ENCODE data around the gene XRRA1. TPM values are rescaled to one million over a fixed set of nuclear protein-coding genes. Genes with fewer than 3 reads are reported as not detected.
"Not testable (repeated sequence)": the region's sequence is repeated elsewhere in the genome, so short reads cannot be mapped to it uniquely, and the experiment has no call there.

Gene XRRA1
- total and polyA plus RNA-seq, 3 donors from 2014 or later, result 58.4 to 137 (median 74.0) TPM

DNA sequence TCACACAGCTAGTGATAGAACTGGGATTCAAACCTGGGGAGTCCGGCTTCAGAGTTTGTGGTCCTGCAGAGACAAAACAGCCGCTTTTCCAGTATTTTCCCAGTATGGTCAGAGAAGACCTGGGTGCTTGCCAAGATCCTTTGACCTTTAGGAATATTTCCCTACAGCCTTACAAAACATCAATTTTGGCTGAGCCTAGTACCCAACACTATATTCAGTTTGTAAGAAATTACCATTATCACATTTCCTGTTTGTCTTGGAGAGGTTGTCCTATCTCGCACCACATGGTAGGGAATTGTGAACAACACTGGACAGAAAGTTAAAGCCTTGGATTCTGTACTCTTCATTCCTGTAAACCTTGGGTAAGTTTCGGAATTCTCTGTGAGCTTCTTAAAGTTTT is 29.1 kb upstream of the XRRA1 start:
- Histone ChIP-seq H3K27me3 (no peaks in the 10 kb centered on the region), H3K36me3 (ENCODE audit: low read depth, missing control alignments) (no peaks in the 10 kb centered on the region), H3K4me1 (no peaks in the 10 kb centered on the region), H3K4me3 (no peak overlapping the region), H3K9me3 (no peaks in the 10 kb centered on the region), H3K27ac (no peak overlapping the region)
- DNase-seq, result no peak
- intact Hi-C loops (cut with DNase I; ENCODE audit: low total_unique reads), result no loop called here
- TF ChIP-seq, protein P1, sequence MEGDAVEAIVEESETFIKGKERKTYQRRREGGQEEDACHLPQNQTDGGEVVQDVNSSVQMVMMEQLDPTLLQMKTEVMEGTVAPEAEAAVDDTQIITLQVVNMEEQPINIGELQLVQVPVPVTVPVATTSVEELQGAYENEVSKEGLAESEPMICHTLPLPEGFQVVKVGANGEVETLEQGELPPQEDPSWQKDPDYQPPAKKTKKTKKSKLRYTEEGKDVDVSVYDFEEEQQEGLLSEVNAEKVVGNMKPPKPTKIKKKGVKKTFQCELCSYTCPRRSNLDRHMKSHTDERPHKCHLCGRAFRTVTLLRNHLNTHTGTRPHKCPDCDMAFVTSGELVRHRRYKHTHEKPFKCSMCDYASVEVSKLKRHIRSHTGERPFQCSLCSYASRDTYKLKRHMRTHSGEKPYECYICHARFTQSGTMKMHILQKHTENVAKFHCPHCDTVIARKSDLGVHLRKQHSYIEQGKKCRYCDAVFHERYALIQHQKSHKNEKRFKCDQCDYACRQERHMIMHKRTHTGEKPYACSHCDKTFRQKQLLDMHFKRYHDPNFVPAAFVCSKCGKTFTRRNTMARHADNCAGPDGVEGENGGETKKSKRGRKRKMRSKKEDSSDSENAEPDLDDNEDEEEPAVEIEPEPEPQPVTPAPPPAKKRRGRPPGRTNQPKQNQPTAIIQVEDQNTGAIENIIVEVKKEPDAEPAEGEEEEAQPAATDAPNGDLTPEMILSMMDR (IDR thresholded peaks at IDR 0.05), result no peak
- TF ChIP-seq POLR2A (IDR thresholded peaks at IDR 0.05), result no peak
- 87 to 93% methylated on average over 4 of the region's 4 CpGs for WGBS, 2 donors

DNA sequence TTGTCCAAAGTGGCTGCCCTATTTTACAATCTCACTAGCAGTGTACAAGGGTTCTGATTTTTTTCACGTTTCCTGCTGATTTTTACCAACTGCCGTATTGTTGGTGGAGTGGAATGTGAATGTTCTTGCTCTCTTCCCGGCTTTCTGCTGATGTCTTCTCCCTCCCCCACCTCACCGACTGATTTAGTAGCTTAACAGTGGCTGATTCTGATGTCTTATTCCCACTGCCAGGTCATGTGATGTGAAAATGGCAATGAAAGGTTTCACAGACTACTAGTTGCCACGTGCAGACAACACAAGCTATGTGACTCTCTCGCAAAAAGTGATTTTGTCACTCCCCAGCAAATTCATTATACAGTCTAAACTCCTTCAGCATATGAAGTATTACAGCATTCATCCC is 22.5 kb upstream of the XRRA1 start:
- intact Hi-C loops (cut with DNase I; ENCODE audit: low total_unique reads), result no loop called here
- 63 to 72% methylated on average over 6 of the region's 6 CpGs for WGBS, 2 donors
- Histone ChIP-seq H3K4me3 (no peak overlapping the region), H3K4me1 (no peaks in the 10 kb centered on the region), H3K36me3 (ENCODE audit: low read depth, missing control alignments) (no peaks in the 10 kb centered on the region), H3K27ac (no peak overlapping the region), H3K9me3 (no peaks in the 10 kb centered on the region), H3K27me3 (no peaks in the 10 kb centered on the region)
- DNase-seq, result no peak
- TF ChIP-seq, protein P1 (IDR thresholded peaks at IDR 0.05), result no peak
- TF ChIP-seq POLR2A (IDR thresholded peaks at IDR 0.05), result no peak

DNA sequence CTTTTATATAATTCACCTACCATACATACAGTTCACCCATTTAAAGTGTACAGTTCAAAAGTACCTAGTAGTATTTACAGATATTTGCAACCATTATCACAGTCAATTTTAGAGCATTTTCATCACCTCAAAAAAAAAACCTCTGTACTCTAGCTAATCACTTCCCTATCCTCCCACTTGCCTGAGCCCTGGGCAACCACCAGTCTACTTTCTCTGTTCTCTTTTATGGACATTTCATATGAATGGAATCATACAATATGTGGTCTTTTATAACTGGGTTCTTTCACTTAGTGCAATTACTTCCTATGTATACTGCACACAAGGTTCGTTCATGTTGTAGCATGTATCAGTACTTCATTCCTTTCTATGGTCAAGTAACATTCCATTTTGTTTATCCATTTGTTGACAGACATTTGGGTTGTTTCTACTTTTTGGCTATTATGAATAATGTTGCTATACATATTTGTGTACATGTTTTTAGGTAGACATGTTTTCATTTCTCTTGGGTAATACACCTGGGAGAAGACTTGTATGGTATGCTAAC is 22.0 kb upstream of the XRRA1 start:
- intact Hi-C loops (cut with DNase I; ENCODE audit: low total_unique reads), result no loop called here
- Histone ChIP-seq H3K36me3 (ENCODE audit: low read depth, missing control alignments) (no peaks in the 10 kb centered on the region), H3K27ac (no peak overlapping the region), H3K4me1 (no peaks in the 10 kb centered on the region), H3K9me3 (no peaks in the 10 kb centered on the region), H3K27me3 (no peaks in the 10 kb centered on the region), H3K4me3 (no peak overlapping the region)
- TF ChIP-seq, protein P1 (IDR thresholded peaks at IDR 0.05), result no peak
- no peak for TF ChIP-seq POLR2A (IDR thresholded peaks at IDR 0.05)
- WGBS, 2 donors, result 81 to 88% methylated on average over 1 of the region's 1 CpG
- DNase-seq, result no peak

DNA sequence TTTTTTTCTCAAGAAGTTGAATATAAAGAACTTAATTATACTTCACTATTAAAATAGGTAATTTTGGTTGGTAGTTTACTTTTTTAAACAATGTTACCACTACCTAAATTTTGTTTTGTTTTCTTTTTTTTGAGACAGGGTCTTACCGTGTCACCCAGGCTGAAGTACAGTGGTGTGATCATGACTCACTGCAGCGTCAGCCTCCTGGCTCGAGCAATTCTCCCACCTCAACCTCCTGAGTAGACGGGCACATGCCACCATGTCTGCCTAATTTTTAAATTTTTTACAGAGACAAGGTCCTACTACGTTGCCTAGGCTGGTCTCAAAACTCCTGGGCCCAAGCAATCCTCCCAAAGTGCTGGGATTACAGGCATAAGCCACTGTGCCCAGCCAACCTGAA is 17.8 kb upstream of the XRRA1 start:
- H3K4me1 ChIP-seq, result no peaks in the 10 kb centered on the region
- no peak overlapping the region for H3K27ac ChIP-seq
- DNase-seq, result no peak
- H3K4me3 ChIP-seq, result no peak overlapping the region
- 89 to 93% methylated on average over 5 of the region's 5 CpGs for WGBS, 2 donors
- H3K27me3 ChIP-seq, result no peaks in the 10 kb centered on the region
- intact Hi-C loops (cut with DNase I; ENCODE audit: low total_unique reads), result no loop called here
- no peaks in the 10 kb centered on the region for H3K36me3 ChIP-seq (ENCODE audit: low read depth, missing control alignments)
- H3K9me3 ChIP-seq, result no peaks in the 10 kb centered on the region
- TF ChIP-seq POLR2A (IDR thresholded peaks at IDR 0.05), result no peak
- TF ChIP-seq, protein P1 (IDR thresholded peaks at IDR 0.05), result no peak

DNA sequence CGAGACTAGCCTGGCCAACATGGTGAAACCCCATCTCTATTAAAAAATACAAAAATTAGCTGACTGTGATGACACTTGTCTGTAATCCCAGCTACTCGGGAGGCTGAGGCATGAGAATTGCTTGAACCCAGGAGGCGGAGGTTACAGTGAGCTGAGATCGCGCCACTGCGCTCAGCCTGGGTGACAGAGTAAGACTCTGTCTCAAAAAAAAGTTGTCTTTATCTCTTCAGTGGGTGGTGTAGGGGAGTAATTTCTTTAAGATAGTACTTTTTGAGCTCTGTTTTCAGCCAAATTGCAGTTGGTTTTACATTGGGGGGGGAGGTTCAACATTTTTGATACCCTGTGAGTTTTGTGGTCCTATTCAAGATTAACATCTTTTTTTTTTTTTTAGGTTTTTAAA is 11.2 kb upstream of the XRRA1 start:
- H3K27me3 ChIP-seq; H3K27ac ChIP-seq; intact Hi-C loops (cut with DNase I; ENCODE audit: low total_unique reads); H3K4me1 ChIP-seq; H3K4me3 ChIP-seq; DNase-seq; H3K9me3 ChIP-seq; H3K36me3 ChIP-seq (ENCODE audit: low read depth, missing control alignments): not testable (repeated sequence)
- 72 to 85% methylated on average over 6 of the region's 6 CpGs for WGBS, 2 donors
